ENCODE measurements around the gene DDX18.

DNA sequence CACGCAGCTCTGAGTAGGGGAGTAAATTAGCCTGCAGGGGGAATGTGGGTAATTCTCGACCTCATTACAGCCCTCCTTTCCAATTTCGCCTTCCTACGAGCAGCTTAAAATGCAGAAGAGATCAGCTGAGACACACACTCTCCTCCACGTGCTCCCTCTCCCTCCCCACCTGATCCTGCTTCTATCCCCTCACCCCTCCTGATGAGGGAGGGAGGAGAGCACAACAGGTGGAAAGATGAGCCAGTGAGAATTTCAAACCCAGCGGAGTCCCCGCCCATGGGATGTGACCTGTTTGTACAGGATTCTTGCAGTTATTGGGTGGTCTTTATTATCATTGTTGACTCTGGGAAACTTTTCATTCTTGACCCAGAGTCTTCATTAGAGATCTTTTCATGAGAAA lies 35.5 kb downstream of the DDX18 start:
- TF ChIP-seq, protein P1, sequence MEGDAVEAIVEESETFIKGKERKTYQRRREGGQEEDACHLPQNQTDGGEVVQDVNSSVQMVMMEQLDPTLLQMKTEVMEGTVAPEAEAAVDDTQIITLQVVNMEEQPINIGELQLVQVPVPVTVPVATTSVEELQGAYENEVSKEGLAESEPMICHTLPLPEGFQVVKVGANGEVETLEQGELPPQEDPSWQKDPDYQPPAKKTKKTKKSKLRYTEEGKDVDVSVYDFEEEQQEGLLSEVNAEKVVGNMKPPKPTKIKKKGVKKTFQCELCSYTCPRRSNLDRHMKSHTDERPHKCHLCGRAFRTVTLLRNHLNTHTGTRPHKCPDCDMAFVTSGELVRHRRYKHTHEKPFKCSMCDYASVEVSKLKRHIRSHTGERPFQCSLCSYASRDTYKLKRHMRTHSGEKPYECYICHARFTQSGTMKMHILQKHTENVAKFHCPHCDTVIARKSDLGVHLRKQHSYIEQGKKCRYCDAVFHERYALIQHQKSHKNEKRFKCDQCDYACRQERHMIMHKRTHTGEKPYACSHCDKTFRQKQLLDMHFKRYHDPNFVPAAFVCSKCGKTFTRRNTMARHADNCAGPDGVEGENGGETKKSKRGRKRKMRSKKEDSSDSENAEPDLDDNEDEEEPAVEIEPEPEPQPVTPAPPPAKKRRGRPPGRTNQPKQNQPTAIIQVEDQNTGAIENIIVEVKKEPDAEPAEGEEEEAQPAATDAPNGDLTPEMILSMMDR (IDR thresholded peaks at IDR 0.05) = no peak
- no peak for TF ChIP-seq POLR2A (IDR thresholded peaks at IDR 0.05)
